Activated CD8-positive, alpha-beta memory T cell treated with anti-CD3 and anti-CD28 coated beads, Interleukin-2, amount 10 ng/mL, durations not matched to agents 7 days and 5 days (primary cell): ENCODE results near the gene MYZAP. TPM values are rescaled to one million over a fixed set of nuclear protein-coding genes. Genes with fewer than 3 reads are reported as not detected.

Experiments
- ATAC-seq: fragments of 150-1000 bp; cut with Tn5 transposase; one replicate; pipeline ENCODE4 v1.10.0; 2021; ENCODE audit warnings: moderate library complexity
- CTCF ChIA-PET: fragments of 350-600 bp; sonication (Branson Sonifier 250); formaldehyde crosslinking; loops from one replicate; lab custom pipeline; 2021; ENCODE audit warnings: antibody characterized with exemption; lab: Charles Lee
- DNase-seq: peaks from one replicate; pipeline ENCODE4 v3.0.0-alpha.2; 2020
- H3K27ac Mint-ChIP-seq: one replicate; pipeline ENCODE4 v1.8.0; 2021; ENCODE audit warnings: mild to moderate bottlenecking, mixed read lengths
- H3K27me3 Mint-ChIP-seq: one replicate; pipeline ENCODE4 v1.8.0; 2021; ENCODE audit warnings: mixed read lengths
- H3K36me3 Mint-ChIP-seq: one replicate; pipeline ENCODE4 v1.8.0; 2021; ENCODE audit warnings: mild to moderate bottlenecking, mixed read lengths
- H3K4me1 Mint-ChIP-seq: one replicate; pipeline ENCODE4 v1.8.0; 2021; ENCODE audit warnings: mixed read lengths
- H3K4me3 Mint-ChIP-seq: one replicate; pipeline ENCODE4 v1.8.0; 2021; ENCODE audit warnings: mild to moderate bottlenecking, moderate library complexity, mixed read lengths
- H3K9me3 Mint-ChIP-seq: one replicate; pipeline ENCODE4 v1.8.0; 2022; ENCODE audit warnings: low read depth, mixed read lengths
- total RNA-seq, 2 experiments: library from RNA; stranded (reverse); gene quantifications; one replicate each; pipeline ENCODE4 v1.2.3, GENCODE V29; 2021

The MYZAP gene
- total RNA-seq, 2 experiments from 2014 or later = not detected

GRCh38 chr15:57554063-57554811 lies 37.5 kb upstream of the MYZAP start:
- DNase-seq (no peak), ATAC-seq (no peak)
- Mint-ChIP-seq H3K27ac (no peak overlapping the region), H3K27me3 (peaks cover 20% of the 10 kb centered on the region), H3K4me1 (no peaks in the 10 kb centered on the region), H3K9me3 (no peaks in the 10 kb centered on the region), H3K4me3 (no peak overlapping the region), H3K36me3 (no peaks in the 10 kb centered on the region)
- CTCF ChIA-PET = interaction anchor here (1.2 kb wide), 1 partner anchor 15 kb away, joined by 3 read pairs; no protein-coding TSS in a partner anchor

- Mint-ChIP-seq H3K4me1 (no peaks in the 10 kb centered on the region), H3K27ac (no peak overlapping the region), H3K36me3 (no peaks in the 10 kb centered on the region), H3K4me3 (no peak overlapping the region), H3K9me3 (no peaks in the 10 kb centered on the region), H3K27me3 (peaks cover 22% of the 10 kb centered on the region)
- ATAC-seq (no peak), DNase-seq (no peak)
- CTCF ChIA-PET = interaction anchor here (1.2 kb wide), 1 partner anchor 16 kb away, joined by 3 read pairs; no protein-coding TSS in a partner anchor
These were observed 36.9 kb upstream of the MYZAP start for GRCh38 chr15:57554812-57555179.

- ATAC-seq = no peak
- CTCF ChIA-PET = no interaction called here
- Mint-ChIP-seq H3K9me3 (no peaks in the 10 kb centered on the region), H3K36me3 (no peaks in the 10 kb centered on the region), H3K27me3 (peaks cover 22% of the 10 kb centered on the region), H3K27ac (no peak overlapping the region), H3K4me3 (no peak overlapping the region), H3K4me1 (no peaks in the 10 kb centered on the region)
- DNase-seq = no peak
These were observed 36.4 kb upstream of the MYZAP start for GRCh38 chr15:57555270-57555669.

- peaks cover 2% of the 10 kb centered on the region for H3K4me1 Mint-ChIP-seq
- H3K9me3 Mint-ChIP-seq = no peaks in the 10 kb centered on the region
- CTCF ChIA-PET = no interaction called here
These were observed 35.7 kb upstream of the MYZAP start for GRCh38 chr15:57556040-57556439.

GRCh38 chr15:57557267-57557666 lies 34.4 kb upstream of the MYZAP start:
- ATAC-seq (no peak), DNase-seq (no peak)
- Mint-ChIP-seq H3K27ac (no peak overlapping the region), H3K36me3 (no peaks in the 10 kb centered on the region), H3K27me3 (peaks cover 18% of the 10 kb centered on the region), H3K4me1 (peaks cover 7% of the 10 kb centered on the region), H3K4me3 (no peak overlapping the region), H3K9me3 (no peaks in the 10 kb centered on the region)
- CTCF ChIA-PET = interaction anchor here (1.2 kb wide), 1 partner anchor 17 kb away, joined by 3 read pairs; no protein-coding TSS in a partner anchor

More at GRCh38 chr15:57556040-57556439, 35.7 kb upstream of the MYZAP start:
- ATAC-seq (no peak), DNase-seq (no peak)
- Mint-ChIP-seq H3K27ac (no peak overlapping the region), H3K36me3 (no peaks in the 10 kb centered on the region), H3K27me3 (peaks cover 23% of the 10 kb centered on the region), H3K4me3 (no peak overlapping the region)

GRCh38 chr15:57557810-57558209 lies 33.9 kb upstream of the MYZAP start:
- H3K27ac Mint-ChIP-seq = no peak overlapping the region
- DNase-seq (no peak), ATAC-seq (no peak)
- peaks cover 9% of the 10 kb centered on the region for H3K4me1 Mint-ChIP-seq
- H3K27me3 Mint-ChIP-seq = peaks cover 18% of the 10 kb centered on the region
- CTCF ChIA-PET = no interaction called here
- no peaks in the 10 kb centered on the region for H3K9me3 Mint-ChIP-seq
- no peaks in the 10 kb centered on the region for H3K36me3 Mint-ChIP-seq
- no peak overlapping the region for H3K4me3 Mint-ChIP-seq

GRCh38 chr15:57559875-57560274 lies 31.8 kb upstream of the MYZAP start:
- Mint-ChIP-seq H3K36me3 (no peaks in the 10 kb centered on the region), H3K4me1 (peaks cover 17% of the 10 kb centered on the region), H3K9me3 (no peaks in the 10 kb centered on the region), H3K4me3 (no peak overlapping the region), H3K27me3 (peaks cover 23% of the 10 kb centered on the region), H3K27ac (no peak overlapping the region)
- DNase-seq (peak; percentile 72), ATAC-seq (no peak)
- CTCF ChIA-PET = interaction anchor here (0.7 to 3.0 kb wide), 17 partner anchors 8 to 822 kb away, joined by 3 to 16 read pairs (median 5); no protein-coding TSS in a partner anchor

- ATAC-seq (peak; percentile 83), DNase-seq (peak; percentile 75)
- H3K4me3 Mint-ChIP-seq = no peak overlapping the region
- no peak overlapping the region for H3K27ac Mint-ChIP-seq
- no peaks in the 10 kb centered on the region for H3K9me3 Mint-ChIP-seq
- peaks cover 25% of the 10 kb centered on the region for H3K4me1 Mint-ChIP-seq
- peaks cover 27% of the 10 kb centered on the region for H3K27me3 Mint-ChIP-seq
- no peaks in the 10 kb centered on the region for H3K36me3 Mint-ChIP-seq
- CTCF ChIA-PET = interaction anchor here (0.7 to 3.0 kb wide), 15 partner anchors 9 to 509 kb away, joined by 3 to 16 read pairs (median 4); partner anchors contain the start of gene POLR2M
These were observed 30.5 kb upstream of the MYZAP start for GRCh38 chr15:57561041-57561711.

GRCh38 chr15:57562196-57562769 lies 29.4 kb upstream of the MYZAP start:
- peaks cover 27% of the 10 kb centered on the region for H3K4me1 Mint-ChIP-seq
- H3K36me3 Mint-ChIP-seq = no peaks in the 10 kb centered on the region
- DNase-seq = no peak
- no peak for ATAC-seq
- H3K4me3 Mint-ChIP-seq = no peak overlapping the region
- peaks cover 34% of the 10 kb centered on the region for H3K27me3 Mint-ChIP-seq
- no peaks in the 10 kb centered on the region for H3K9me3 Mint-ChIP-seq
- H3K27ac Mint-ChIP-seq = no peak overlapping the region
- CTCF ChIA-PET = interaction anchor here (1.1 kb wide), 2 partner anchors 17 to 144 kb away, joined by 3 read pairs; partner anchors contain the start of gene POLR2M

- CTCF ChIA-PET = no interaction called here
- Mint-ChIP-seq H3K27ac (no peak overlapping the region), H3K9me3 (no peaks in the 10 kb centered on the region), H3K4me3 (no peak overlapping the region), H3K27me3 (peaks cover 41% of the 10 kb centered on the region), H3K4me1 (peaks cover 27% of the 10 kb centered on the region), H3K36me3 (no peaks in the 10 kb centered on the region)
- ATAC-seq = no peak
- DNase-seq = no peak
These were observed 28.3 kb upstream of the MYZAP start for GRCh38 chr15:57563416-57563815.

GRCh38 chr15:57565311-57565710 lies 26.4 kb upstream of the MYZAP start:
- H3K4me3 Mint-ChIP-seq = no peak overlapping the region
- H3K27me3 Mint-ChIP-seq = peaks cover 47% of the 10 kb centered on the region
- no peaks in the 10 kb centered on the region for H3K9me3 Mint-ChIP-seq
- DNase-seq (peak; percentile 46), ATAC-seq (no peak)
- H3K36me3 Mint-ChIP-seq = no peaks in the 10 kb centered on the region
- H3K27ac Mint-ChIP-seq = no peak overlapping the region
- CTCF ChIA-PET = interaction anchor here (1.2 kb wide), 1 partner anchor 24 kb away, joined by 3 read pairs; no protein-coding TSS in a partner anchor
- peaks cover 27% of the 10 kb centered on the region for H3K4me1 Mint-ChIP-seq

- no peak for ATAC-seq
- Mint-ChIP-seq H3K27me3 (peaks cover 52% of the 10 kb centered on the region), H3K36me3 (no peaks in the 10 kb centered on the region), H3K9me3 (no peaks in the 10 kb centered on the region), H3K4me3 (no peak overlapping the region), H3K4me1 (peaks cover 20% of the 10 kb centered on the region), H3K27ac (no peak overlapping the region)
- DNase-seq = no peak
- CTCF ChIA-PET = no interaction called here
These were observed 24.9 kb upstream of the MYZAP start for GRCh38 chr15:57566834-57567233.

- Mint-ChIP-seq H3K9me3 (no peaks in the 10 kb centered on the region), H3K27me3 (peaks cover 52% of the 10 kb centered on the region), H3K27ac (no peak overlapping the region), H3K36me3 (no peaks in the 10 kb centered on the region), H3K4me1 (peaks cover 18% of the 10 kb centered on the region), H3K4me3 (no peak overlapping the region)
- DNase-seq (no peak), ATAC-seq (no peak)
- CTCF ChIA-PET = interaction anchor here (0.7 kb wide), 1 partner anchor 145 kb away, joined by 3 read pairs; no protein-coding TSS in a partner anchor
These were observed 23.8 kb upstream of the MYZAP start for GRCh38 chr15:57567891-57568290.
